WTC11 (cell line): ENCODE data around the gene ZIC2. TPM values are rescaled to one million over a fixed set of nuclear protein-coding genes. Genes with fewer than 3 reads are reported as not detected.

Source experiments
- ATAC-seq: fragments of 200-7000 bp; cut with Tn5 transposase; 2 replicates; pipeline ENCODE4 v1.10.0; 2021; ENCODE audit warnings: mild to moderate bottlenecking, moderate library complexity
- CTCF ChIA-PET: fragments of 300-600 bp; sonication (Branson Sonifier 250); formaldehyde crosslinking; loops from one replicate; lab custom pipeline; 2021; ENCODE audit warnings: antibody characterized with exemption; lab: Charles Lee
- POLR2A ChIA-PET: fragments of 350-600 bp; sonication (Branson Sonifier 250); formaldehyde crosslinking; loops from one replicate; lab custom pipeline; 2021; ENCODE audit warnings: antibody characterized with exemption; lab: Charles Lee
- DNase-seq: peaks from one replicate; pipeline ENCODE4 v3.0.0; 2021; ENCODE audit warnings: low spot score
- H3K27ac Mint-ChIP-seq: 2 replicates; pipeline ENCODE4 v1.8.0; 2021; ENCODE audit warnings: mixed read lengths
- H3K27me3 Mint-ChIP-seq: 2 replicates; pipeline ENCODE4 v1.8.0; 2021; ENCODE audit warnings: low read depth, mild to moderate bottlenecking, moderate library complexity, mixed read lengths
- H3K36me3 Mint-ChIP-seq: 2 replicates; pipeline ENCODE4 v1.8.0; 2021; ENCODE audit warnings: mixed read lengths
- H3K4me1 Mint-ChIP-seq: 2 replicates; pipeline ENCODE4 v1.8.0; 2022; ENCODE audit warnings: mixed read lengths
- H3K4me3 Mint-ChIP-seq: 2 replicates; pipeline ENCODE4 v1.8.0; 2021; ENCODE audit warnings: mild to moderate bottlenecking, moderate library complexity, mixed read lengths
- H3K9me3 Mint-ChIP-seq: 2 replicates; pipeline ENCODE4 v1.8.0; 2021; ENCODE audit warnings: mixed read lengths
- ARID4B ChIP-seq: sonication (generic); formaldehyde crosslinking; IDR thresholded peaks from 2 replicates; pipeline ENCODE4 v1.8.0; 2023; ENCODE audit warnings: missing genetic modification reagents, mild to moderate bottlenecking, borderline replicate concordance
- ATF2 ChIP-seq: sonication (generic); formaldehyde crosslinking; IDR thresholded peaks from 2 replicates; pipeline ENCODE4 v1.8.1; 2022; ENCODE audit warnings: low read depth, missing genetic modification reagents, borderline replicate concordance
- E2F4 ChIP-seq: sonication (generic); formaldehyde crosslinking; IDR thresholded peaks from 2 replicates; pipeline ENCODE4 v1.8.1; 2022; ENCODE audit warnings: low read depth, mild to moderate bottlenecking, moderate library complexity, missing genetic modification reagents, borderline replicate concordance
- NFE2L1 ChIP-seq: sonication (generic); formaldehyde crosslinking; IDR thresholded peaks from 2 replicates; pipeline ENCODE4 v1.8.1; 2023; ENCODE audit warnings: missing genetic modification reagents
- SMAD3 ChIP-seq: sonication (generic); formaldehyde crosslinking; IDR thresholded peaks from 2 replicates; pipeline ENCODE4 v1.8.0; 2022; ENCODE audit warnings: missing genetic modification reagents, mild to moderate bottlenecking, borderline replicate concordance
- USF1 ChIP-seq: sonication (generic); formaldehyde crosslinking; IDR thresholded peaks from 2 replicates; pipeline ENCODE4 v1.8.0; 2022; ENCODE audit warnings: mild to moderate bottlenecking, missing genetic modification reagents
- ZNF423 ChIP-seq: fragments of 250-450 bp; sonication (Bioruptor Pico); IDR thresholded peaks from 2 replicates; pipeline ENCODE4 v2.1.2; 2022; ENCODE audit warnings: mild to moderate bottlenecking, moderate library complexity
- total RNA-seq: library from RNA; stranded (reverse); gene quantifications from 3 replicates; pipeline ENCODE4 v1.2.3, GENCODE V29; 2021
- TF ChIP-seq, protein P1 (sequence below): sonication (generic); formaldehyde crosslinking; IDR thresholded peaks from 2 replicates; pipeline ENCODE4 v1.8.0; 2023; ENCODE audit warnings: mild to moderate bottlenecking, missing genetic modification reagents
- TF ChIP-seq, protein P2 (sequence below): sonication (generic); formaldehyde crosslinking; IDR thresholded peaks from 2 replicates; pipeline ENCODE4 v1.8.1; 2023; ENCODE audit warnings: mild to moderate bottlenecking, missing genetic modification reagents, borderline replicate concordance

The ZIC2 gene
- total RNA-seq, 1 experiment from 2014 or later, result 344 TPM

- peaks cover 52% of the 10 kb centered on the region for H3K4me1 Mint-ChIP-seq
- no peak for ATAC-seq
- H3K27ac Mint-ChIP-seq, result peak overlapping the region; percentile 98
- TF ChIP-seq ARID4B (CRISPR knock-in tag) (peak; percentile 18; the same call in 1 of the 2 replicates), ZNF423 (no peak), USF1 (CRISPR knock-in tag) (no peak), SMAD3 (CRISPR knock-in tag) (no peak)
- H3K4me3 Mint-ChIP-seq, result peak overlapping the region; percentile 97
- no peak for DNase-seq
- ChIA-PET CTCF (interaction anchor here (0.7 to 2.0 kb wide), 9 partner anchors 10 to 311 kb away, joined by 3 to 11 read pairs (median 4); partner anchors contain the start of gene ZIC2), POLR2A (interaction anchor here (0.7 to 3.2 kb wide), 5 partner anchors 9 to 311 kb away, joined by 4 to 67 read pairs (median 7); partner anchors contain the start of gene ZIC2)
- no peaks in the 10 kb centered on the region; the same call in 1 of the 2 replicates for H3K27me3 Mint-ChIP-seq
- no peaks in the 10 kb centered on the region for H3K9me3 Mint-ChIP-seq
- H3K36me3 Mint-ChIP-seq, result peaks cover 39% of the 10 kb centered on the region
These were observed 12.1 kb upstream of the ZIC2 start for GRCh38 chr13:99969453-99969918.

- ChIA-PET POLR2A (interaction anchor here (0.7 to 3.2 kb wide), 6 partner anchors 10 to 312 kb away, joined by 4 to 67 read pairs (median 6); partner anchors contain the start of gene ZIC2), CTCF (interaction anchor here (0.6 to 2.0 kb wide), 13 partner anchors 10 to 365 kb away, joined by 3 to 11 read pairs (median 4); partner anchors contain the start of gene ZIC2)
- Mint-ChIP-seq H3K27me3 (no peaks in the 10 kb centered on the region; the same call in 1 of the 2 replicates), H3K36me3 (peaks cover 36% of the 10 kb centered on the region), H3K27ac (peak overlapping the region; percentile 85), H3K4me1 (peaks cover 57% of the 10 kb centered on the region), H3K4me3 (peak overlapping the region; percentile 91), H3K9me3 (no peaks in the 10 kb centered on the region)
- no peak for TF ChIP-seq ZNF423
- TF ChIP-seq ATF2, result no peak
- 0 out of 2 replicates have a peak, but pooled peaks have one; percentile 28 for TF ChIP-seq NFE2L1 (CRISPR knock-in tag)
- TF ChIP-seq, protein P1, sequence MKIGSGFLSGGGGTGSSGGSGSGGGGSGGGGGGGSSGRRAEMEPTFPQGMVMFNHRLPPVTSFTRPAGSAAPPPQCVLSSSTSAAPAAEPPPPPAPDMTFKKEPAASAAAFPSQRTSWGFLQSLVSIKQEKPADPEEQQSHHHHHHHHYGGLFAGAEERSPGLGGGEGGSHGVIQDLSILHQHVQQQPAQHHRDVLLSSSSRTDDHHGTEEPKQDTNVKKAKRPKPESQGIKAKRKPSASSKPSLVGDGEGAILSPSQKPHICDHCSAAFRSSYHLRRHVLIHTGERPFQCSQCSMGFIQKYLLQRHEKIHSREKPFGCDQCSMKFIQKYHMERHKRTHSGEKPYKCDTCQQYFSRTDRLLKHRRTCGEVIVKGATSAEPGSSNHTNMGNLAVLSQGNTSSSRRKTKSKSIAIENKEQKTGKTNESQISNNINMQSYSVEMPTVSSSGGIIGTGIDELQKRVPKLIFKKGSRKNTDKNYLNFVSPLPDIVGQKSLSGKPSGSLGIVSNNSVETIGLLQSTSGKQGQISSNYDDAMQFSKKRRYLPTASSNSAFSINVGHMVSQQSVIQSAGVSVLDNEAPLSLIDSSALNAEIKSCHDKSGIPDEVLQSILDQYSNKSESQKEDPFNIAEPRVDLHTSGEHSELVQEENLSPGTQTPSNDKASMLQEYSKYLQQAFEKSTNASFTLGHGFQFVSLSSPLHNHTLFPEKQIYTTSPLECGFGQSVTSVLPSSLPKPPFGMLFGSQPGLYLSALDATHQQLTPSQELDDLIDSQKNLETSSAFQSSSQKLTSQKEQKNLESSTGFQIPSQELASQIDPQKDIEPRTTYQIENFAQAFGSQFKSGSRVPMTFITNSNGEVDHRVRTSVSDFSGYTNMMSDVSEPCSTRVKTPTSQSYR (CRISPR knock-in tag), result peak; percentile 39; the same call in 1 of the 2 replicates
- TF ChIP-seq, protein P2, sequence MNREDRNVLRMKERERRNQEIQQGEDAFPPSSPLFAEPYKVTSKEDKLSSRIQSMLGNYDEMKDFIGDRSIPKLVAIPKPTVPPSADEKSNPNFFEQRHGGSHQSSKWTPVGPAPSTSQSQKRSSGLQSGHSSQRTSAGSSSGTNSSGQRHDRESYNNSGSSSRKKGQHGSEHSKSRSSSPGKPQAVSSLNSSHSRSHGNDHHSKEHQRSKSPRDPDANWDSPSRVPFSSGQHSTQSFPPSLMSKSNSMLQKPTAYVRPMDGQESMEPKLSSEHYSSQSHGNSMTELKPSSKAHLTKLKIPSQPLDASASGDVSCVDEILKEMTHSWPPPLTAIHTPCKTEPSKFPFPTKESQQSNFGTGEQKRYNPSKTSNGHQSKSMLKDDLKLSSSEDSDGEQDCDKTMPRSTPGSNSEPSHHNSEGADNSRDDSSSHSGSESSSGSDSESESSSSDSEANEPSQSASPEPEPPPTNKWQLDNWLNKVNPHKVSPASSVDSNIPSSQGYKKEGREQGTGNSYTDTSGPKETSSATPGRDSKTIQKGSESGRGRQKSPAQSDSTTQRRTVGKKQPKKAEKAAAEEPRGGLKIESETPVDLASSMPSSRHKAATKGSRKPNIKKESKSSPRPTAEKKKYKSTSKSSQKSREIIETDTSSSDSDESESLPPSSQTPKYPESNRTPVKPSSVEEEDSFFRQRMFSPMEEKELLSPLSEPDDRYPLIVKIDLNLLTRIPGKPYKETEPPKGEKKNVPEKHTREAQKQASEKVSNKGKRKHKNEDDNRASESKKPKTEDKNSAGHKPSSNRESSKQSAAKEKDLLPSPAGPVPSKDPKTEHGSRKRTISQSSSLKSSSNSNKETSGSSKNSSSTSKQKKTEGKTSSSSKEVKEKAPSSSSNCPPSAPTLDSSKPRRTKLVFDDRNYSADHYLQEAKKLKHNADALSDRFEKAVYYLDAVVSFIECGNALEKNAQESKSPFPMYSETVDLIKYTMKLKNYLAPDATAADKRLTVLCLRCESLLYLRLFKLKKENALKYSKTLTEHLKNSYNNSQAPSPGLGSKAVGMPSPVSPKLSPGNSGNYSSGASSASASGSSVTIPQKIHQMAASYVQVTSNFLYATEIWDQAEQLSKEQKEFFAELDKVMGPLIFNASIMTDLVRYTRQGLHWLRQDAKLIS (CRISPR knock-in tag), result 0 out of 2 replicates have a peak, but pooled peaks have one; percentile 42
- TF ChIP-seq E2F4 (CRISPR knock-in tag), result 0 out of 2 replicates have a peak, but pooled peaks have one; percentile 7
- ATAC-seq (peak; percentile 19), DNase-seq (peak; percentile 81)
These were observed 11.5 kb upstream of the ZIC2 start for GRCh38 chr13:99969919-99970650.
